Karpas-422 (cell line): Measurements from ENCODE around the gene ULK2. TPM values are rescaled to one million over a fixed set of nuclear protein-coding genes. Genes with fewer than 3 reads are reported as not detected.

Source experiments
- DNase-seq: peaks from one replicate; pipeline ENCODE4 v3.0.0-alpha.2; 2015
- H2AFZ ChIP-seq: fragments of 200-600 bp; sonication (generic); 2 replicates; pipeline ENCODE4 v1.6.1; 2014; ENCODE audit warnings: antibody characterized with exemption, low read length, mixed read lengths
- H3K27ac ChIP-seq: fragments of 200-600 bp; sonication (generic); 2 replicates; pipeline ENCODE4 v1.5.1; 2014; ENCODE audit warnings: mild to moderate bottlenecking, low read length, moderate library complexity
- H3K27me3 ChIP-seq: fragments of 200-600 bp; sonication (generic); 2 replicates; pipeline ENCODE4 v1.6.1; 2014; ENCODE audit warnings: low read length, mixed read lengths
- H3K36me3 ChIP-seq: fragments of 200-600 bp; sonication (generic); 2 replicates; pipeline ENCODE4 v1.6.1; 2014; ENCODE audit warnings: low read length, mixed read lengths; ENCODE audit not compliant: insufficient read depth
- H3K4me1 ChIP-seq: fragments of 200-600 bp; sonication (generic); 2 replicates; pipeline ENCODE4 v1.6.1; 2014; ENCODE audit warnings: mild to moderate bottlenecking, low read length, mixed read lengths
- H3K4me2 ChIP-seq: fragments of 200-600 bp; sonication (generic); 2 replicates; pipeline ENCODE4 v1.6.1; 2014; ENCODE audit warnings: low read length, low read depth, mild to moderate bottlenecking; ENCODE audit not compliant: poor library complexity, severe bottlenecking
- H3K4me3 ChIP-seq: fragments of 200-600 bp; sonication (generic); 2 replicates; pipeline ENCODE4 v1.5.1; 2014; ENCODE audit warnings: mild to moderate bottlenecking, antibody characterized with exemption, low read length, mixed read lengths
- H3K79me2 ChIP-seq: fragments of 200-600 bp; sonication (generic); 2 replicates; pipeline ENCODE4 v1.6.1; 2014; ENCODE audit warnings: mild to moderate bottlenecking, low read length, mixed read lengths
- H3K9ac ChIP-seq: fragments of 200-600 bp; sonication (generic); 2 replicates; pipeline ENCODE4 v1.6.0; 2014; ENCODE audit warnings: low read length
- H3K9me2 ChIP-seq: fragments of 200-600 bp; sonication (generic), shearing (Covaris generic); replicated peaks from 2 replicates; pipeline ENCODE4 v1.6.0; 2014; ENCODE audit warnings: mild to moderate bottlenecking, low read length, moderate library complexity; ENCODE audit not compliant: insufficient read depth
- H3K9me3 ChIP-seq: fragments of 300-700, 200-600 bp; sonication (generic); 2 replicates; pipeline ENCODE4 v1.6.1; 2014; ENCODE audit warnings: low read length, mixed read lengths
- H4K20me1 ChIP-seq: fragments of 200-600 bp; sonication (generic); 2 replicates; pipeline ENCODE4 v1.6.1; 2014; ENCODE audit warnings: mild to moderate bottlenecking, antibody characterized with exemption, low read length, low read depth; ENCODE audit not compliant: insufficient read depth
- total RNA-seq: library from RNA; depleted of rRNA; stranded (reverse); fragments of >200 nt; shearing (Covaris generic); gene quantifications from 2 replicates; pipeline ENCODE4 v1.2.3, GENCODE V29; 2014; ENCODE audit warnings: low replicate concordance; rRNA removed

ULK2 gene
- not detected in 2 replicates for total RNA-seq

DNA sequence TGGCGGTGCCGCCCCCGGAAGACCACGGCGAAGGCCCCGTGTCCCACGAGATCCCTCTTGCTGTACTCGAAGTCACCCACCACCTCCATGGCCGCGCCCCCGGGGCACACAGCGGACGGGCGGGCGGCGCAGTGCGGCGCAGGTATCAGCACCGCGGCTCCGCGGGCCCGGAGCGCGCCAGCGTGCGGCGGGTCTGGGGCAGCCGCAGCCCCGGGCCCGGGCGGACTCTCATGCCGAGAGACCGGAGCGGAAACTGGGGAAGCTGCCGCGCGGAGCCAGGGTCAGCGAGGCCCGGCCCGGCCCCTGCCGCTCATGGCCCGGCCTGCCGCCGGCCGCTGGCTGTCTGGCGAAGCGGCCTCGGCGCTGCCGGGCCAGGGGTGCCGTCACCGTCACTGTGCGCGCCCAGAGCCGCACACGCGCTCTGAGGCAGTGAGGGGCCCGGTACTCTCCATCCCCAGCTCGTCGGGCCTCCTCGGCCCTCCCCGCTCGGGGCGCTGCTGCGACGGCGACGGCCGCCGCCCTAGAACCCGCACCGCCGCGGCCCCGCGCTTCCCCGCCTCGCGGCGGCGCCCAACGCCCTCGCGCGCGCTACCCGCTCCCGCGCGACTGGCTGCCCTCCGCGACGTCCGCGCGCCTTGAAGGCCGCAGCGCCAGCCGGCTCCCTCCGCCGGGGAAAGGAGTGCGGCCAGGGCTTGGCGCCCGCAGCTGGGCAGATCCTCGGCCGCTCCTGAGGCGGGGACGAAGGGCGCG is at the start of gene ULK2:
ULK2 (minus strand) TSS at position 608 of the 750 bp plus-strand sequence; CDS start at position 89, 519 bp downstream.
- Histone ChIP-seq H3K36me3 (no peaks in the 10 kb centered on the region), H3K79me2 (no peaks in the 10 kb centered on the region), H3K27ac (no peak within 1 kb of the TSS), H3K9me2 (no peaks in the 10 kb centered on the region), H4K20me1 (no peaks in the 10 kb centered on the region), H3K9me3 (no peaks in the 10 kb centered on the region), H3K9ac (no peak within 1 kb of the TSS), H3K4me2 (no peak within 1 kb of the TSS), H3K4me3 (no peak within 1 kb of the TSS), H3K4me1 (no peaks in the 10 kb centered on the region), H2AFZ (no peak within 1 kb of the TSS), H3K27me3 (no peaks in the 10 kb centered on the region)
- no peak for DNase-seq

DNA sequence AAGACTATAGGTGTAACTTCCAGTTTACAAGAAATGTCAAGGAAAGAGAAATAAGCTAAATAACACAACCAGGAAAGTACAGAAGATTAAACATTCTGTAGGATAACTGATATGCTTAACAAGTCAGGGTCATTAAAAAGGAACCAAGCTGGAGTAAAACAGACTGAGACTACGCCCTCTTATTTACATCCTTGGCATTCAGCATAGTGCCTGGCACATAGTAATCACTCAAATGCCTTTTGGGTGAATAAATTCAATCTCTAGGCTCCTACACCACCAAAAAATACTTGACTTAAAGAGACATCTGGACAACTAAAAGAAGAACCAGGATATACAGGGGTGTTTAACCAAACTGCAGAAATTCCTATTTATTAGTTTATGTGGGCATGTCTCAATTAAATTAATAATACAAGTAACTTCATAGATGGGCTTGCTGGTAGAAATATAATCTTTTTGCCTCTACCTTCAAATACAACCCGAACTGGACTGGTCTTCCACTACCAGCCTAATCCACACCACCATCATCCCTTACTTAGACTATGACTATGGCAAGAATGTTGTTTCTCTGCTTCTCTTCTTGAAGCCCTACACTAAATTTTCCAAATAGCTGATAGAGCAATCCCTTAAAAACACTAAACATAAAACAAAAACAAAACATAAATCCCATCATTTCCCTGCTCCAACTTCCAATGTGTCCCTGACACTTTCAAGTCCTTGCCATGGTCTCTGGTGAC is 47.7 kb upstream of the ULK2 start:
- H3K4me2 ChIP-seq: no peak overlapping the region
- H3K4me1 ChIP-seq: no peaks in the 10 kb centered on the region
- no peaks in the 10 kb centered on the region for H3K9me3 ChIP-seq
- no peak overlapping the region for H3K9ac ChIP-seq
- H4K20me1 ChIP-seq: no peaks in the 10 kb centered on the region
- no peak overlapping the region for H3K4me3 ChIP-seq
- H3K9me2 ChIP-seq: no peaks in the 10 kb centered on the region
- no peak overlapping the region for H3K27ac ChIP-seq
- DNase-seq: peak; percentile 21
- H3K27me3 ChIP-seq: no peaks in the 10 kb centered on the region
- H2AFZ ChIP-seq: no peak overlapping the region
- H3K79me2 ChIP-seq: no peaks in the 10 kb centered on the region
- H3K36me3 ChIP-seq: peaks cover 27% of the 10 kb centered on the region

DNA sequence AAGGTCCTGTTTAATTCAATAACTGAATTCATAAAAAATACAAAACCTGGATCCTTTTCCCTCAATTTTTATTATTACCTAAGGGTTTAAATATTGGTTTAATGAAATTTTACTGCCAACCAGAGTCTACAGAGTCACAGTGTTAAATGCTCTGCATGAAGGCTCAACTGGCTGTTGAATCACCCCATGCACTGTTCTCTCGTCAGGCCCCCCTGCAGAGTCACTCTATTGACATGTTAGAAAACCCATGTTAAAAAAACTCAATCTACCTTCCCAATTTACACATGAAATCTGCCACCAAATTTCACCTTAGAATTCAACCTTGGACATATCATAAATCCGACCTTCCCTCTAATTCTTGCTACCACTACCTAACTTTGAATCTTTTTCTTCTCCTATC is 43.3 kb upstream of the ULK2 start:
- no peak overlapping the region for H3K4me3 ChIP-seq

DNA sequence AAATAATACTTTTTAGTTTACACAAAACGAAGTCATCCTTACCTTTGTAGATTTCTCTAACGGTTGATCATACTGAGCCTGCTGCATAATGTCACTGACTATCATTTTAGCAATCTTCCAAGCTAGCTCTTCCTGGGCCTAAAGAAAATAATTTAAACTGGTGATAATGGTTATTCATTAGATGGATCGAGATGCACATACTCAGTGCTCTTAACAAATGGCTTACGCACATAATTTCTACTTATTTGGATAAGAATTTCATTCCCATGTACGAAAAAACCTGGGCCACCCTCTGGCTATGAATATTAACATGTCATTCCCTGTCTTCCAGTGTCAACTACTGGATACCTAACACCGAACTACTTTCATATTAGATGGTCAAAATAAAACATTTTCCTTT is 41.4 kb upstream of the ULK2 start:
- DNase-seq: no peak
- Histone ChIP-seq H3K4me2 (no peak overlapping the region), H3K9me2 (no peaks in the 10 kb centered on the region), H3K27me3 (no peaks in the 10 kb centered on the region), H3K79me2 (no peaks in the 10 kb centered on the region), H3K27ac (no peak overlapping the region), H3K4me3 (no peak overlapping the region), H2AFZ (no peak overlapping the region), H3K4me1 (no peaks in the 10 kb centered on the region), H3K36me3 (peaks cover 37% of the 10 kb centered on the region), H3K9me3 (no peaks in the 10 kb centered on the region), H4K20me1 (no peaks in the 10 kb centered on the region), H3K9ac (no peak overlapping the region)

More for the DNA sequence above, 43.3 kb upstream of the ULK2 start:
- no peak overlapping the region for H2AFZ ChIP-seq
- peaks cover 32% of the 10 kb centered on the region for H3K36me3 ChIP-seq
- no peaks in the 10 kb centered on the region for H4K20me1 ChIP-seq
- H3K4me2 ChIP-seq: no peak overlapping the region
- no peaks in the 10 kb centered on the region for H3K9me2 ChIP-seq
- no peak overlapping the region for H3K27ac ChIP-seq
- no peaks in the 10 kb centered on the region for H3K9me3 ChIP-seq
- DNase-seq: no peak
- no peaks in the 10 kb centered on the region for H3K27me3 ChIP-seq
- no peaks in the 10 kb centered on the region for H3K4me1 ChIP-seq
- no peaks in the 10 kb centered on the region for H3K79me2 ChIP-seq
- H3K9ac ChIP-seq: no peak overlapping the region

DNA sequence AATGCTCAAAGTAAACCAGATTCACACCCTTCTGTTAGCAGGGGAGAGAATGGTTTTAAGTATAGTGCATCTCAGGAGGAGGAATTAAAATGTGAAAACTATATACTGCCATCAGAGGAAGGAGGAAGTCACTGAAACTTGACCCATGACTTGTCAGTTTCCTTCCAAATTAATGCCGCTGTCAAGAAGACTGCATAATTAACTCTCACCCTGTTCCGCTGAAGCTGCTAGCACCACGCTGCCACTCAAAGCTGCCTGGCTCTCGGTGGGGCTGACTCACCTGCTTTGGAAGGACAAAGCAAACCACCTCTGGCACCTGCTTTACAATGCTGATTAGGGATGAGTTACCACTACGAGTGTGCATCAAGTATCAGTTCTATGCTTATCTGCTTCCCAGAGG is 37.8 kb upstream of the ULK2 start:
- no peaks in the 10 kb centered on the region for H4K20me1 ChIP-seq
- no peaks in the 10 kb centered on the region for H3K4me1 ChIP-seq
- H3K27ac ChIP-seq: no peak overlapping the region
- H3K4me3 ChIP-seq: no peak overlapping the region
- H3K9me3 ChIP-seq: no peaks in the 10 kb centered on the region
- no peaks in the 10 kb centered on the region for H3K27me3 ChIP-seq
- H3K9me2 ChIP-seq: no peaks in the 10 kb centered on the region
- DNase-seq: no peak
- no peak overlapping the region for H3K4me2 ChIP-seq
- H2AFZ ChIP-seq: no peak overlapping the region
- H3K9ac ChIP-seq: no peak overlapping the region
- no peaks in the 10 kb centered on the region for H3K79me2 ChIP-seq
- peaks cover 42% of the 10 kb centered on the region for H3K36me3 ChIP-seq

DNA sequence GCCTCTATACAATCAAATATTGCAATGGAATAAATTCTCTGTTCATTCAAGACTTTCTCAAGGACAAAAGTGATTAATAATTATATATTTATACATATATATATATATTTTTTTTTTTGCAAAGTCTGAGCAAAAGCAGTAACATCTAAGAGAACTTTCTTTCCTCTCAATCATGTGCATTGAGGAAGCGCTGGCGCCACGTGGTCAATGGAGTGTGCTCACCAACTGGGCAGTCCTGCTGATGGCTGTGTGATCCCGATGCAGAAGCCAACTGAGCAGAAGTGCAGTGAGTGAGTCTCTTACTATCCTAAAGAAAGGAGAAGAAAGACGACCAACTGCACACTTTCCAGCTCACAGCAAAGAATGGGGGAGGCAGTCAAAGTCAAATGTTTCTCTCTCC is 37.2 kb upstream of the ULK2 start:
- no peaks in the 10 kb centered on the region for H4K20me1 ChIP-seq
- no peak for DNase-seq

DNA sequence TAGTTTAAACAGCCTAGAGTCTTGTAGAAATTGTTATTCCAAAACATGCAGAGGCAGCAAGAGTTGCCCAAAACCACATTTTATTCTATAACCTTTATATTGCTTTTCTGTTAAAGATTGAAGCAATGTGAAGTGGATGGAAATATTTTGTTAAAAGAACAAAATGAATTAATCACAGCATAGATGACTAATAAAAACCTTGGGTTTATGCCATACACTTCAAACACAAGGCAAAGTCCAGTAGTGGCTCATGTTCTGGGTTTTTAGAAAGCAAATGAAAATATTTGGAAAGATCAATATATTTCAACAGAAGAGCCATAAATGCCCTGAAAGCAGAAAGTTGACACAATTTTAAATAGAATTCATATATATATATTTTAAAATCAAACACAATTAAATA is 36.7 kb upstream of the ULK2 start:
- H3K9me3 ChIP-seq: no peaks in the 10 kb centered on the region
- H3K4me2 ChIP-seq: no peak overlapping the region
- no peak overlapping the region for H2AFZ ChIP-seq
- H3K79me2 ChIP-seq: no peaks in the 10 kb centered on the region
- H3K36me3 ChIP-seq: peaks cover 38% of the 10 kb centered on the region
- no peak overlapping the region for H3K27ac ChIP-seq
- H3K9me2 ChIP-seq: no peaks in the 10 kb centered on the region
- H3K27me3 ChIP-seq: no peaks in the 10 kb centered on the region
- H3K4me3 ChIP-seq: no peak overlapping the region
- DNase-seq: no peak
- H4K20me1 ChIP-seq: no peaks in the 10 kb centered on the region
- no peaks in the 10 kb centered on the region for H3K4me1 ChIP-seq
- no peak overlapping the region for H3K9ac ChIP-seq

More for the DNA sequence above, 37.2 kb upstream of the ULK2 start:
- Histone ChIP-seq H3K9me3 (no peaks in the 10 kb centered on the region), H3K4me3 (no peak overlapping the region), H3K4me2 (no peak overlapping the region), H3K4me1 (no peaks in the 10 kb centered on the region), H3K9me2 (no peaks in the 10 kb centered on the region), H3K79me2 (no peaks in the 10 kb centered on the region), H3K27me3 (no peaks in the 10 kb centered on the region), H3K9ac (no peak overlapping the region), H2AFZ (no peak overlapping the region), H3K27ac (no peak overlapping the region), H3K36me3 (peaks cover 42% of the 10 kb centered on the region)

DNA sequence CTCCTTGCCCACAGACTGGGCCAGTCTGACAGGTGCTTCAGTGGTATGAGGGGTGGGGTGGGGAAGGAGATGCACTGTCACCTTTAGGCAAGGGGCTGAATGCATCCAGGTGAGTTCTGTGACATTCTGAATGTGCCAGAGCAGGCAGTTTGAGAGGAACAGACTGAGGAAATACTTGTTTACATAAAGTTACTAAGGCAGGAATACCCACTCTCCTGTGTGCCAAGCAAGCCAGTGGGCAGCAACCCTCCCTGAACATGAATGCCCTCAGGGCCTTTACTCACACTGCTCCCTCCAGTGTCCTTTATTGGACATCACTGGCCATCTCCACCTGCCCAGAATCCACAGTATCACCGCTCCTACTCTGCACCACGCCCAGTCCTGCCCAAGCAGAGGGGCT is 33.1 kb upstream of the ULK2 start:
- Histone ChIP-seq H3K36me3 (peaks cover 22% of the 10 kb centered on the region), H2AFZ (no peak overlapping the region), H4K20me1 (no peaks in the 10 kb centered on the region; the same call in 1 of the 2 replicates)

More for the DNA sequence above, 33.1 kb upstream of the ULK2 start:
- H3K9ac ChIP-seq: no peak overlapping the region
- no peak overlapping the region for H3K4me3 ChIP-seq
- H3K27me3 ChIP-seq: no peaks in the 10 kb centered on the region
- DNase-seq: no peak
- no peaks in the 10 kb centered on the region for H3K4me1 ChIP-seq
- H3K79me2 ChIP-seq: no peaks in the 10 kb centered on the region
- no peaks in the 10 kb centered on the region for H3K9me3 ChIP-seq
- H3K4me2 ChIP-seq: no peak overlapping the region
- H3K27ac ChIP-seq: no peak overlapping the region
- H3K9me2 ChIP-seq: no peaks in the 10 kb centered on the region
